K562 (cell line): Measurements from ENCODE around the gene SUMO3. TPM values are rescaled to one million over a fixed set of nuclear protein-coding genes. Genes with fewer than 3 reads are reported as not detected.

ENCODE experiments used
- BCL6 ChIP-seq: fragments of 250-450 bp; sonication (Bioruptor Pico); IDR thresholded peaks from 2 replicates; pipeline ENCODE4 v1.4.0; 2020
- CREB1 ChIP-seq, 2 experiments: sonication (generic) in 1 of 2; formaldehyde crosslinking in 1 of 2; IDR thresholded peaks; 2 replicates each; pipeline versions ENCODE4 v1.6.1 to v1.8.0; 2012 to 2022; ENCODE audit warnings: inconsistent platforms in 1 of 2, mild to moderate bottlenecking in 1 of 2, missing genetic modification reagents in 1 of 2, moderate library complexity in 1 of 2
- CREM ChIP-seq: IDR thresholded peaks from 2 replicates; pipeline ENCODE4 v1.6.1; 2014; ENCODE audit warnings: antibody characterized with exemption, low read depth
- DIDO1 ChIP-seq: fragments of 450-650 bp; IDR thresholded peaks from 2 replicates; pipeline ENCODE4 v1.6.1; 2016; ENCODE audit warnings: low read depth, missing biosample characterization, missing genetic modification characterization
- DMBX1 ChIP-seq: fragments of 250-450 bp; sonication (Bioruptor Pico); IDR thresholded peaks from 2 replicates; pipeline ENCODE4 v1.8.0; 2022; ENCODE audit warnings: inconsistent platforms, mild to moderate bottlenecking, moderate library complexity, borderline replicate concordance
- EZH2 ChIP-seq: IDR thresholded peaks from 2 replicates; pipeline ENCODE4 v1.6.1; 2012; ENCODE audit warnings: low read depth, mild to moderate bottlenecking, inconsistent platforms, low read length, borderline replicate concordance
- FOS ChIP-seq: IDR thresholded peaks from 3 replicates; pipeline ENCODE4 v1.6.1; 2011; ENCODE audit not compliant: insufficient read length; ENCODE audit errors: extremely low read depth
- FOXA3 ChIP-seq, 2 experiments: fragments of 450-650 bp in 1 of 2; sonication (generic) in 1 of 2; formaldehyde crosslinking; IDR thresholded peaks in 1 of 2; conservative IDR thresholded peaks in 1 of 2; 2 replicates each; pipeline versions ENCODE4 v1.4.0 to v1.8.0; 2020 to 2022; ENCODE audit warnings: mild to moderate bottlenecking in 2 of 2, missing genetic modification reagents in 1 of 2
- FOXK2 ChIP-seq, 2 experiments: fragments of 450-650 bp; IDR thresholded peaks in 1 of 2; conservative IDR thresholded peaks in 1 of 2; 2 replicates each; pipeline ENCODE4 v1.6.1; 2016; ENCODE audit warnings: low read depth in 2 of 2, mild to moderate bottlenecking in 1 of 2
- L3MBTL2 ChIP-seq: fragments of 450-650 bp; IDR thresholded peaks from 2 replicates; pipeline ENCODE4 v1.6.1; 2016; ENCODE audit warnings: mild to moderate bottlenecking, moderate library complexity
- MEIS2 ChIP-seq: fragments of 450-650 bp; IDR thresholded peaks from 2 replicates; pipeline ENCODE4 v1.6.1; 2014; ENCODE audit warnings: mild to moderate bottlenecking; ENCODE audit not compliant: partially characterized antibody
- NCOA4 ChIP-seq: fragments of 450-650 bp; IDR thresholded peaks from 2 replicates; pipeline ENCODE4 v1.6.1; 2018; ENCODE audit warnings: mild to moderate bottlenecking; ENCODE audit not compliant: partially characterized antibody
- NR2C2 ChIP-seq, 2 experiments: fragments of 200-800 bp in 1 of 2; sonication (Bioruptor generic) in 1 of 2; sonication (generic) in 1 of 2; formaldehyde crosslinking in 1 of 2; IDR thresholded peaks; 2 replicates each; pipeline versions ENCODE4 v1.6.1 to v1.8.0; 2016 to 2022; ENCODE audit warnings: mild to moderate bottlenecking in 1 of 2, missing compliant biosample characterization in 1 of 2, missing genetic modification characterization in 1 of 2, missing genetic modification reagents in 1 of 2
- NR4A1 ChIP-seq, 2 experiments: fragments of 250-450 bp in 1 of 2; fragments of 450-650 bp in 1 of 2; sonication (Bioruptor Pico) in 1 of 2; IDR thresholded peaks; 2 replicates each; pipeline versions ENCODE4 v1.4.0 to v1.6.1; 2016 to 2020; ENCODE audit warnings: mild to moderate bottlenecking in 2 of 2, missing compliant biosample characterization in 1 of 2, missing genetic modification characterization in 1 of 2, moderate library complexity in 1 of 2
- PTBP1 ChIP-seq: fragments of 200-400 bp; formaldehyde crosslinking; IDR thresholded peaks from 2 replicates; pipeline ENCODE4 v1.6.1; 2017; ENCODE audit warnings: low read depth, low read length
- RBM22 ChIP-seq: fragments of 200-400 bp; formaldehyde crosslinking; IDR thresholded peaks from 2 replicates; pipeline ENCODE4 v1.6.1; 2018; ENCODE audit warnings: low read length, low read depth; ENCODE audit not compliant: poor library complexity, severe bottlenecking
- RUNX1 ChIP-seq: sonication (generic); IDR thresholded peaks from 2 replicates; pipeline ENCODE4 v1.6.1; 2016; ENCODE audit warnings: antibody characterized with exemption, low read depth
- ZNF143 ChIP-seq: sonication (generic); formaldehyde crosslinking; IDR thresholded peaks from 2 replicates; pipeline ENCODE4 v1.9.0; 2022; ENCODE audit warnings: mild to moderate bottlenecking, missing genetic modification reagents
- ZNF644 ChIP-seq: fragments of 200-800 bp; sonication (Bioruptor generic); IDR thresholded peaks from 2 replicates; pipeline ENCODE4 v1.6.1; 2016; ENCODE audit warnings: low read depth, missing genetic modification characterization, missing compliant biosample characterization
- ZNF764 ChIP-seq: fragments of 250-450 bp; sonication (Bioruptor Pico); IDR thresholded peaks from 2 replicates; pipeline ENCODE4 v1.4.0; 2020; ENCODE audit warnings: low read depth, mild to moderate bottlenecking, moderate library complexity
- polyA plus RNA-seq, 8 experiments: library from polyadenylated mRNA; depleted of rRNA in 4 of 8; stranded (reverse) in 5 of 8; unstranded in 3 of 8; fragments of >200 nt; fragmentation: Nextera tagmentation in 2 of 8; fragmentation: Illumina TruSeq in 1 of 8; extraction: Ambion mirVana in 2 of 8; extraction: Trizol in 1 of 8; gene quantifications; 2 replicates each; pipeline versions ENCODE4 v1.2.1 to v1.2.3, GENCODE V29; 2011 to 2014; ENCODE audit warnings: inconsistent platforms in 1 of 8, missing spikeins in 1 of 8
- total RNA-seq, 7 experiments: library from RNA; depleted of rRNA in 6 of 7; stranded (reverse); fragments of >200 nt in 6 of 7; fragmentation: Illumina TruSeq in 2 of 7; extraction: Trizol in 2 of 7; gene quantifications; 2 replicates each; pipeline versions ENCODE4 v1.2.1 to v1.2.3, GENCODE V29; 2011 to 2021; ENCODE audit warnings: low replicate concordance in 1 of 7
- TF ChIP-seq, protein P1 (sequence below): fragments of 450-650 bp; IDR thresholded peaks from 2 replicates; pipeline ENCODE4 v1.6.1; 2014; ENCODE audit warnings: low read depth, mild to moderate bottlenecking, moderate library complexity, borderline replicate concordance
- TF ChIP-seq, protein P2 (sequence below): fragments of 200-800 bp; sonication (Bioruptor generic); IDR thresholded peaks from 2 replicates; pipeline ENCODE4 v1.6.1; 2017; ENCODE audit warnings: missing genetic modification characterization, missing compliant biosample characterization
- TF ChIP-seq, protein P3 (sequence below): fragments of 450-650 bp; formaldehyde crosslinking; IDR thresholded peaks from 2 replicates; pipeline ENCODE4 v1.4.0; 2022; ENCODE audit warnings: missing genetic modification characterization

SUMO3 gene
- total and polyA plus RNA-seq, 9 of the 15 experiments (the other 6 are each of a cell fraction or from before 2014, with no cell fraction given): 13.9 to 143 (median 113) TPM

DNA sequence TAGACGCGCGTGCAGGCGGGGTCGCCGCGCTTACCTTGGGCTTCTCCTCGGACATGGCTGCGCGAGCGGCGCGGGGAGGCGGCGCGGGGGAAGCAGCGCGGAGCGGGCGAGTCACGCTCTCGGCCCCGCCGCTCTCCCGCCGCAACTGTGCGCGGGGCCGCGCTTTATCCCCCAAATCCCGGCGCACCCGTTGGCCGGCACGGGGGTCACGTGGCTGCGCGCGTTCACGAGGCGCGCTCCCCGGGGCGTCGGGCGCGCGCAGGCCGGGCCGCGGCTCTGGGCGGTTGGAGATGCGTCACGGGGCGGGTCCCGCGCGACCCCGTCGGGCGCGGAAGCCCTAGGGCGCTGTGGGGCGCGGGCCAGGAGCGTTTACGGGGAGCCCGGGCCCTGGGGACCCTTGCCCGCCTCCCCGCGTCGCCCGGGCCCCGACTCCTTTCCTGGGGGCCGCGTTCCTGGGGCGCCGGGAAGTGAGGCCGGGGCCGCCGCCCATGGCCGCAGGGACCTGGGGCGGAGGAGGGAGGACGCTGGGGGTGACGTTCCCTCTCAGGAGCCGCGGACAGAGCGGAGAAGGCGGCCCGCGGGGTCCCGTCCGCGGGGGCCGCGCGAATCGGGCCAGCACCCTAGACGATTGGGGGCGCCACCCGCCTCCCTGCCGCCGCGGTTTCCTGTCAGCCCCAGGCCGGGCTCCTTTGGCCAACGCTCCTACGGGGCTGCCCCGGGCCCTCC lies at the start of gene SUMO3 (continued):
- TF ChIP-seq FOXA3 (CRISPR knock-in tag; conservative IDR thresholded peaks at IDR 0.05 in 1 of 2, IDR thresholded peaks at IDR 0.05 in 1 of 2) (no peak), FOS (peak; percentile 12), RUNX1 (no peak), L3MBTL2 (peak; percentile 94), ZNF143 (CRISPR knock-in tag) (peak; percentile 26; the same call in 1 of the 2 replicates), RBM22 (peak; percentile 13), ZNF644 (tag) (peak; percentile 99), PTBP1 (no peak), NR4A1 (CRISPR knock-in tag; IDR thresholded peaks at IDR 0.05) (peak; percentile 72; the same call in 1 of the 2 replicates), NR4A1 (tag; IDR thresholded peaks at IDR 0.05) (peak; percentile 97), CREM (peak; percentile 79), DMBX1 (CRISPR knock-in tag) (peak; percentile 98), NCOA4 (no peak), FOXK2 (conservative IDR thresholded peaks at IDR 0.05 in 1 of 2, IDR thresholded peaks at IDR 0.05 in 1 of 2; ENCODE audit: low read depth in 2 of 2) (no peak), BCL6 (CRISPR knock-in tag) (peak; percentile 75; the same call in 1 of the 2 replicates), CREB1 (IDR thresholded peaks at IDR 0.05) (no peak; the same call in none of the 2 replicates), CREB1 (CRISPR knock-in tag; IDR thresholded peaks at IDR 0.05) (0 out of 2 replicates have a peak, but pooled peaks have one; percentile 7), NR2C2 (CRISPR knock-in tag; IDR thresholded peaks at IDR 0.05) (no peak), NR2C2 (tag; IDR thresholded peaks at IDR 0.05) (peak; percentile 81), EZH2 (no peak), ZNF764 (CRISPR knock-in tag) (0 out of 2 replicates have a peak, but pooled peaks have one; percentile 54), DIDO1 (no peak), MEIS2 (peak; percentile 54)
- TF ChIP-seq, protein P1, sequence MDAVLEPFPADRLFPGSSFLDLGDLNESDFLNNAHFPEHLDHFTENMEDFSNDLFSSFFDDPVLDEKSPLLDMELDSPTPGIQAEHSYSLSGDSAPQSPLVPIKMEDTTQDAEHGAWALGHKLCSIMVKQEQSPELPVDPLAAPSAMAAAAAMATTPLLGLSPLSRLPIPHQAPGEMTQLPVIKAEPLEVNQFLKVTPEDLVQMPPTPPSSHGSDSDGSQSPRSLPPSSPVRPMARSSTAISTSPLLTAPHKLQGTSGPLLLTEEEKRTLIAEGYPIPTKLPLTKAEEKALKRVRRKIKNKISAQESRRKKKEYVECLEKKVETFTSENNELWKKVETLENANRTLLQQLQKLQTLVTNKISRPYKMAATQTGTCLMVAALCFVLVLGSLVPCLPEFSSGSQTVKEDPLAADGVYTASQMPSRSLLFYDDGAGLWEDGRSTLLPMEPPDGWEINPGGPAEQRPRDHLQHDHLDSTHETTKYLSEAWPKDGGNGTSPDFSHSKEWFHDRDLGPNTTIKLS: peak; percentile 74
- TF ChIP-seq, protein P2, sequence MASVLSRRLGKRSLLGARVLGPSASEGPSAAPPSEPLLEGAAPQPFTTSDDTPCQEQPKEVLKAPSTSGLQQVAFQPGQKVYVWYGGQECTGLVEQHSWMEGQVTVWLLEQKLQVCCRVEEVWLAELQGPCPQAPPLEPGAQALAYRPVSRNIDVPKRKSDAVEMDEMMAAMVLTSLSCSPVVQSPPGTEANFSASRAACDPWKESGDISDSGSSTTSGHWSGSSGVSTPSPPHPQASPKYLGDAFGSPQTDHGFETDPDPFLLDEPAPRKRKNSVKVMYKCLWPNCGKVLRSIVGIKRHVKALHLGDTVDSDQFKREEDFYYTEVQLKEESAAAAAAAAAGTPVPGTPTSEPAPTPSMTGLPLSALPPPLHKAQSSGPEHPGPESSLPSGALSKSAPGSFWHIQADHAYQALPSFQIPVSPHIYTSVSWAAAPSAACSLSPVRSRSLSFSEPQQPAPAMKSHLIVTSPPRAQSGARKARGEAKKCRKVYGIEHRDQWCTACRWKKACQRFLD (CRISPR knock-in tag): peak; percentile 100
- TF ChIP-seq, protein P3, sequence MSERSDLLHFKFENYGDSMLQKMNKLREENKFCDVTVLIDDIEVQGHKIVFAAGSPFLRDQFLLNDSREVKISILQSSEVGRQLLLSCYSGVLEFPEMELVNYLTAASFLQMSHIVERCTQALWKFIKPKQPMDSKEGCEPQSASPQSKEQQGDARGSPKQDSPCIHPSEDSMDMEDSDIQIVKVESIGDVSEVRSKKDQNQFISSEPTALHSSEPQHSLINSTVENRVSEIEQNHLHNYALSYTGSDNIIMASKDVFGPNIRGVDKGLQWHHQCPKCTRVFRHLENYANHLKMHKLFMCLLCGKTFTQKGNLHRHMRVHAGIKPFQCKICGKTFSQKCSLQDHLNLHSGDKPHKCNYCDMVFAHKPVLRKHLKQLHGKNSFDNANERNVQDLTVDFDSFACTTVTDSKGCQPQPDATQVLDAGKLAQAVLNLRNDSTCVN (CRISPR knock-in tag): 0 out of 2 replicates have a peak, but pooled peaks have one; percentile 23
